Neuronal stem cell (in vitro differentiated cells): ENCODE results near the gene FGFR1OP2.

ENCODE experiments used
- DNase-seq: peaks from one replicate; pipeline ENCODE4 v3.0.0-alpha.2; 2013; ENCODE audit warnings: low spot score
- H2AFZ ChIP-seq: one replicate; pipeline ENCODE4 v1.6.1; 2013; ENCODE audit warnings: mild to moderate bottlenecking, low read length, inconsistent platforms
- H2AK5ac ChIP-seq: 2 replicates; pipeline ENCODE4 v1.6.1; 2013; ENCODE audit warnings: low read depth, mild to moderate bottlenecking, inconsistent platforms, low read length, moderate library complexity, mixed read lengths
- H2BK120ac ChIP-seq: 2 replicates; pipeline ENCODE4 v1.6.1; 2013; ENCODE audit warnings: low read depth, mild to moderate bottlenecking, inconsistent platforms, low read length, moderate library complexity, mixed read lengths
- H2BK12ac ChIP-seq: one replicate; pipeline ENCODE4 v1.6.1; 2013; ENCODE audit warnings: low read length, inconsistent platforms
- H2BK15ac ChIP-seq: 2 replicates; pipeline ENCODE4 v1.6.1; 2013; ENCODE audit warnings: mild to moderate bottlenecking, low read length, inconsistent platforms, mixed read lengths
- H2BK5ac ChIP-seq: one replicate; pipeline ENCODE4 v1.6.1; 2013; ENCODE audit warnings: inconsistent platforms, mild to moderate bottlenecking, low read length, moderate library complexity
- H3K14ac ChIP-seq: one replicate; pipeline ENCODE4 v1.6.1; 2013; ENCODE audit warnings: low read length, inconsistent platforms
- H3K18ac ChIP-seq: 2 replicates; pipeline ENCODE4 v1.6.1; 2013; ENCODE audit warnings: low read length, inconsistent platforms
- H3K23ac ChIP-seq: 2 replicates; pipeline ENCODE4 v1.6.1; 2013; ENCODE audit warnings: low read depth, mild to moderate bottlenecking, mixed read lengths, low read length, inconsistent platforms; ENCODE audit not compliant: poor library complexity
- H3K27ac ChIP-seq: replicated peaks from 3 replicates; pipeline ENCODE4 v1.5.1; 2013; ENCODE audit warnings: low read length, inconsistent platforms
- H3K27me3 ChIP-seq, 3 experiments: 2 replicates each; pipeline ENCODE4 v1.6.1; 2013; ENCODE audit warnings: low read length in 3 of 3, mild to moderate bottlenecking in 2 of 3, inconsistent platforms in 1 of 3, low read depth in 1 of 3, mixed read lengths in 1 of 3, moderate library complexity in 1 of 3; ENCODE audit not compliant: control insufficient read depth in 3 of 3, insufficient read depth in 3 of 3
- H3K36me3 ChIP-seq, 2 donors: replicated peaks in 1 of 2; 2 replicates each; pipeline ENCODE4 v1.6.1; 2013; ENCODE audit warnings: low read length in 2 of 2; ENCODE audit not compliant: control insufficient read depth in 2 of 2, insufficient read depth in 2 of 2
- H3K4ac ChIP-seq: 2 replicates; pipeline ENCODE4 v1.6.1; 2013; ENCODE audit warnings: inconsistent platforms, mild to moderate bottlenecking, low read length, moderate library complexity
- H3K4me1 ChIP-seq, 2 donors: 1 replicate in 1 of 2; 2 replicates in 1 of 2; pipeline ENCODE4 v1.6.1; 2013; ENCODE audit warnings: low read length in 2 of 2, low read depth in 1 of 2; ENCODE audit not compliant: control insufficient read depth in 2 of 2, insufficient read depth in 1 of 2
- H3K4me2 ChIP-seq: one replicate; pipeline ENCODE4 v1.6.1; 2013; ENCODE audit warnings: mild to moderate bottlenecking, low read length, inconsistent platforms; ENCODE audit not compliant: insufficient read depth, poor library complexity, severe bottlenecking
- H3K4me3 ChIP-seq, 2 donors: 2 replicates each; pipeline ENCODE4 v1.5.1; 2013; ENCODE audit warnings: low read length in 2 of 2, mild to moderate bottlenecking in 2 of 2, inconsistent platforms in 1 of 2, moderate library complexity in 1 of 2
- H3K79me1 ChIP-seq: one replicate; pipeline ENCODE4 v1.6.1; 2013; ENCODE audit warnings: low read depth, mild to moderate bottlenecking, inconsistent platforms, low read length, moderate library complexity
- H3K9ac ChIP-seq: one replicate; pipeline ENCODE4 v1.6.1; 2013; ENCODE audit warnings: mild to moderate bottlenecking, low read depth, low read length, inconsistent platforms; ENCODE audit not compliant: poor library complexity
- H3K9me3 ChIP-seq, 2 donors: replicated peaks in 1 of 2; 2 replicates each; pipeline versions ENCODE3 to v1.6.1; 2013; ENCODE audit warnings: low read length in 2 of 2, mild to moderate bottlenecking in 2 of 2, inconsistent platforms in 1 of 2, low read depth in 1 of 2, mixed read lengths in 1 of 2, moderate library complexity in 1 of 2; ENCODE audit not compliant: control insufficient read depth in 2 of 2, insufficient read depth in 1 of 2
- H4K8ac ChIP-seq: one replicate; pipeline ENCODE4 v1.6.1; 2013; ENCODE audit warnings: low read depth, mild to moderate bottlenecking, inconsistent platforms, low read length, moderate library complexity
- H4K91ac ChIP-seq: one replicate; pipeline ENCODE4 v1.6.1; 2013; ENCODE audit warnings: low read length, low read depth, mild to moderate bottlenecking, inconsistent platforms; ENCODE audit not compliant: poor library complexity
- WGBS, 2 donors: extraction: QIAGEN DNeasy Blood & Tissue Kit; methylation state at CpG; one replicate each; pipeline ENCODE4 v1.1.7; 2013; ENCODE audit warnings: missing lambda C conversion rate in 2 of 2, mixed read lengths in 1 of 2; ENCODE audit not compliant: insufficient read length in 2 of 2, insufficient replicate concordance in 1 of 2; ENCODE audit errors: extremely low coverage in 2 of 2; 5-methylcytosine and 5-hydroxymethylcytosine counted together

Gene FGFR1OP2

GRCh38 chr12:26941215-26941594, 2.9 kb downstream of the FGFR1OP2 start:
- Histone ChIP-seq H2AK5ac (no peak overlapping the region), H3K14ac (no peak overlapping the region), H3K9ac (no peak overlapping the region), H3K4me3 (no peak overlapping the region), H2BK120ac (no peak overlapping the region), H3K36me3 (no peaks in the 10 kb centered on the region), H3K27me3 (no peaks in the 10 kb centered on the region), H3K9me3 (peaks cover 0 to 7% of the 10 kb centered on the region in 2 donors), H3K79me1 (no peaks in the 10 kb centered on the region), H4K91ac (no peak overlapping the region), H4K8ac (no peak overlapping the region), H3K4me2 (no peak overlapping the region), H2BK5ac (no peak overlapping the region), H3K4ac (no peak overlapping the region), H2AFZ (no peak overlapping the region), H3K23ac (no peak overlapping the region), H2BK15ac (no peak overlapping the region), H3K27ac (no peak overlapping the region), H2BK12ac (no peak overlapping the region), H3K4me1 (peaks cover 0 to 11% of the 10 kb centered on the region in 2 donors), H3K18ac (no peak overlapping the region)
- no CpG with 5 or more reads among the region's 1 CpG for WGBS, 2 donors
- DNase-seq, result no peak

- H3K4me1 ChIP-seq, result no peaks in the 10 kb centered on the region
- no peak overlapping the region for H3K27ac ChIP-seq
- no peak overlapping the region for H2AK5ac ChIP-seq
- H2BK15ac ChIP-seq, result no peak overlapping the region
- no peak overlapping the region for H4K91ac ChIP-seq
- H3K9ac ChIP-seq, result no peak overlapping the region
- no peak overlapping the region for H2BK12ac ChIP-seq
- no peak overlapping the region for H2BK120ac ChIP-seq
- no peaks in the 10 kb centered on the region for H3K36me3 ChIP-seq
- H3K4ac ChIP-seq, result no peak overlapping the region
- H3K79me1 ChIP-seq, result no peaks in the 10 kb centered on the region
- H2AFZ ChIP-seq, result no peak overlapping the region
- H2BK5ac ChIP-seq, result no peak overlapping the region
- H3K14ac ChIP-seq, result no peak overlapping the region
- no peak for DNase-seq
- no peak overlapping the region for H4K8ac ChIP-seq
- no peak overlapping the region for H3K4me2 ChIP-seq
- no peak overlapping the region for H3K23ac ChIP-seq
- peaks cover 0 to 15% of the 10 kb centered on the region in 2 donors for H3K9me3 ChIP-seq
- WGBS, 2 donors, result no CpG with 5 or more reads among the region's 1 CpG
- no peaks in the 10 kb centered on the region for H3K27me3 ChIP-seq
- H3K4me3 ChIP-seq, result no peak overlapping the region
- H3K18ac ChIP-seq, result no peak overlapping the region
Observed at GRCh38 chr12:26948309-26948708, 10.0 kb downstream of the FGFR1OP2 start.

- no peak overlapping the region for H3K4ac ChIP-seq
- H2BK15ac ChIP-seq, result no peak overlapping the region
- no peak overlapping the region for H3K18ac ChIP-seq
- H4K8ac ChIP-seq, result no peak overlapping the region
- H2BK12ac ChIP-seq, result no peak overlapping the region
- no peaks in the 10 kb centered on the region for H3K4me1 ChIP-seq
- no peak overlapping the region for H2AFZ ChIP-seq
- H4K91ac ChIP-seq, result no peak overlapping the region
- H2AK5ac ChIP-seq, result no peak overlapping the region
- H3K36me3 ChIP-seq, result peaks cover 2 to 28% of the 10 kb centered on the region in 2 donors
- no peak overlapping the region for H3K27ac ChIP-seq
- H3K79me1 ChIP-seq, result no peaks in the 10 kb centered on the region
- H3K4me3 ChIP-seq, result no peak overlapping the region
- H3K9me3 ChIP-seq, result peaks cover 0 to under 1% of the 10 kb centered on the region in 2 donors
- H2BK5ac ChIP-seq, result no peak overlapping the region
- H3K27me3 ChIP-seq, result no peaks in the 10 kb centered on the region
- no peak overlapping the region for H3K4me2 ChIP-seq
- no peak for DNase-seq
- H3K23ac ChIP-seq, result no peak overlapping the region
- no peak overlapping the region for H3K9ac ChIP-seq
- no peak overlapping the region for H2BK120ac ChIP-seq
- no peak overlapping the region for H3K14ac ChIP-seq
- WGBS, 2 donors, result no CpG with 5 or more reads among the region's 1 CpG
Observed at GRCh38 chr12:26953447-26953846, 15.2 kb downstream of the FGFR1OP2 start.

GRCh38 chr12:26954027-26954426, 15.8 kb downstream of the FGFR1OP2 start:
- no peaks in the 10 kb centered on the region for H3K4me1 ChIP-seq
- H2BK120ac ChIP-seq, result no peak overlapping the region
- H3K27ac ChIP-seq, result no peak overlapping the region
- no peak overlapping the region for H2AFZ ChIP-seq
- H3K4ac ChIP-seq, result no peak overlapping the region
- no peak overlapping the region for H2BK5ac ChIP-seq
- no peak overlapping the region for H3K14ac ChIP-seq
- H2BK15ac ChIP-seq, result no peak overlapping the region
- H4K91ac ChIP-seq, result no peak overlapping the region
- no peak overlapping the region for H3K18ac ChIP-seq
- no peak overlapping the region for H3K4me2 ChIP-seq
- no peak for DNase-seq
- H2AK5ac ChIP-seq, result no peak overlapping the region
- no peak overlapping the region for H3K23ac ChIP-seq
- H3K9me3 ChIP-seq, result no peaks in the 10 kb centered on the region
- no peaks in the 10 kb centered on the region for H3K79me1 ChIP-seq
- no peaks in the 10 kb centered on the region for H3K27me3 ChIP-seq
- H3K9ac ChIP-seq, result no peak overlapping the region
- no peak overlapping the region for H3K4me3 ChIP-seq
- peaks cover 2 to 34% of the 10 kb centered on the region in 2 donors for H3K36me3 ChIP-seq
- no peak overlapping the region for H2BK12ac ChIP-seq
- WGBS, 2 donors, result no CpG with 5 or more reads among the region's 4 CpGs
- H4K8ac ChIP-seq, result no peak overlapping the region
